Esophagus (tissue), 2 donors: Measurements from ENCODE around the gene ATP8B1. TPM values are rescaled to one million over a fixed set of nuclear protein-coding genes. Genes with fewer than 3 reads are reported as not detected.
"Not testable (repeated sequence)": the region's sequence is repeated elsewhere in the genome, so short reads cannot be mapped to it uniquely, and the experiment has no call there.

Experiments
- H3K27ac ChIP-seq, 2 donors: one replicate each; pipeline ENCODE4 v1.5.1; 2013; ENCODE audit warnings: low read depth in 2 of 2, mild to moderate bottlenecking in 2 of 2, inconsistent platforms in 1 of 2, low read length in 1 of 2, moderate library complexity in 1 of 2
- H3K27me3 ChIP-seq, 2 donors: one replicate each; pipeline ENCODE4 v1.6.1; 2013; ENCODE audit warnings: low read length in 2 of 2, control low read depth in 1 of 2, mild to moderate bottlenecking in 1 of 2; ENCODE audit not compliant: insufficient read depth in 2 of 2, control insufficient read depth in 1 of 2
- H3K36me3 ChIP-seq, 2 donors: one replicate each; pipeline ENCODE4 v1.6.1; 2013; ENCODE audit warnings: low read length in 1 of 2; ENCODE audit not compliant: control insufficient read depth in 2 of 2, insufficient read depth in 2 of 2
- H3K4me1 ChIP-seq, 2 donors: one replicate each; pipeline ENCODE4 v1.6.1; 2013; ENCODE audit warnings: low read length in 1 of 2; ENCODE audit not compliant: control insufficient read depth in 2 of 2, insufficient read depth in 2 of 2
- H3K4me3 ChIP-seq, 2 donors: one replicate each; pipeline ENCODE4 v1.5.1; 2013; ENCODE audit warnings: low read length in 2 of 2, mild to moderate bottlenecking in 2 of 2, low read depth in 1 of 2, moderate library complexity in 1 of 2
- H3K9me3 ChIP-seq, 2 donors: one replicate each; pipeline ENCODE4 v1.6.1; 2013; ENCODE audit warnings: mild to moderate bottlenecking in 2 of 2, low read depth in 1 of 2, low read length in 1 of 2, moderate library complexity in 1 of 2; ENCODE audit not compliant: control insufficient read depth in 2 of 2, insufficient read depth in 1 of 2
- WGBS, 2 donors: extraction: QIAGEN DNeasy Blood & Tissue Kit; methylation state at CpG; one replicate each; pipeline ENCODE4 v1.1.7; 2013; 5-methylcytosine and 5-hydroxymethylcytosine counted together
- polyA plus RNA-seq, 2 donors: library from polyadenylated mRNA; stranded (reverse); fragments of 200-250 nt; gene quantifications; one replicate each; pipeline ENCODE4 v1.2.3, GENCODE V29; 2013
- donor health status: healthy with polysubstance abuse.
- donor health status: Bipolar disorder and iron deficiency.

ATP8B1 gene
- polyA plus RNA-seq, 2 donors: 8.0 to 12.9 TPM

DNA sequence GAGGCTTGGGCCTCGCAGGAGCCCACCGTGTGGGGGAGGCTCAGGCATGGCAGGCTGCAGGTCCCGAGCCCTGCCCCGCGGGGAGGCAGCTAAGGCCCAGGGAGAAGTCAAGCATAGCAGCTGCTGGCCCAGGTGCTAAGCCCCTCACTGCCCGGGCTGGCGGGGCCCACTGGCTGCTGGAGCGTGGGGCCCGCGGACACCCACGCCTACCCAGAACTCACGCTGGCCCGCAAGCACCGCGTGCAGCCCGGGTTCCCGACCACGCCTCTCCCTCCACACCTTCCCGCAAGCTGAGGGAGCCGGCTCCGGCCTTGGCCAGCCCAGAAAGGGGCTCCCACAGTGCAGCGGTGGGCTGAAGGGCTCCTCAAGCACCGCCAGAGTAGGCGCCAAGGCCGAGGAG is 159.4 kb downstream of the ATP8B1 start:
- WGBS, 2 donors: 94 to 98% methylated on average over 19 to 25 of the region's 25 CpGs
- H3K4me1 ChIP-seq, H3K27me3 ChIP-seq, H3K36me3 ChIP-seq, H3K27ac ChIP-seq, H3K9me3 ChIP-seq, H3K4me3 ChIP-seq: not testable (repeated sequence)

DNA sequence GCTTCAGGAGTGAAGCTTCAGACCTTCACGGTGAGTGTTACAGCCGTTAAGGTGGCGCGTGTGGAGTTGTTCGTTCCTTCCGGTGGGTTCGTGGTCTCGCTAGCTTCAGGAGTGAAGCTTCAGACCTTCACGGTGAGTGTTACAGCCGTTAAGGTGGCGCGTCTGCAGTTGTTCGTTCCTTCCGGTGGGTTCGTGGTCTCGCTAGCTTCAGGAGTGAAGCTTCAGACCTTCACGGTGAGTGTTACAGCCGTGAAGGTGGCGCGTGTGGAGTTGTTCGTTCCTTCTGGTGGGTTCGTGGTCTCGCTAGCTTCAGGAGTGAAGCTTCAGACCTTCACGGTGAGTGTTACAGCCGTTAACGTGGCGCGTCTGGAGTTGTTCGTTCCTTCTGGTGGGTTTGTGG is 160.7 kb downstream of the ATP8B1 start:
- WGBS, 2 donors: 95 to 98% methylated on average over 20 of the region's 29 CpGs
- H3K36me3 ChIP-seq, H3K4me1 ChIP-seq, H3K4me3 ChIP-seq, H3K9me3 ChIP-seq, H3K27me3 ChIP-seq, H3K27ac ChIP-seq: not testable (repeated sequence)

DNA sequence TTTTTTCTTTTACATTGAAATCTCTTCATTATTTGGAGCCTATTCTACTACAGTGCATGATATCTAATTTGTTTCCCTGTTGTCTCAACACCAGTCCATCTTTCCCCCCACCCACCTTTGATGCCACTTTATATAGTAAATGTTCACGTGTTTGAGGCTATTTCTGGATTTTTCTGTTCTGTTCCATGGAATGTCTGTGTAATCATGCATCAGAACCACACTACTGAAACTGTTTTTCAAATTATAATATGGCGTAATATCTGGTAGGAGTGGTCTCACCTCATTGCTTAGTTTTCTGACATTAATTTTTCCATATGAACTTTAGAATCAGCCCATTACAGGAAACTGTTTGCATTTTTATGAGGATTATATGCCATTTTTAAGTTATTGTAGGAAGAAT is 162.4 kb downstream of the ATP8B1 start:
- no peak overlapping the region for H3K27ac ChIP-seq
- no peaks in the 10 kb centered on the region for H3K27me3 ChIP-seq
- WGBS, 2 donors: 76 to 85% methylated on average over 2 of the region's 2 CpGs
- no peak overlapping the region for H3K4me3 ChIP-seq
- no peaks in the 10 kb centered on the region for H3K36me3 ChIP-seq
- no peaks in the 10 kb centered on the region for H3K4me1 ChIP-seq
- H3K9me3 ChIP-seq: no peaks in the 10 kb centered on the region

DNA sequence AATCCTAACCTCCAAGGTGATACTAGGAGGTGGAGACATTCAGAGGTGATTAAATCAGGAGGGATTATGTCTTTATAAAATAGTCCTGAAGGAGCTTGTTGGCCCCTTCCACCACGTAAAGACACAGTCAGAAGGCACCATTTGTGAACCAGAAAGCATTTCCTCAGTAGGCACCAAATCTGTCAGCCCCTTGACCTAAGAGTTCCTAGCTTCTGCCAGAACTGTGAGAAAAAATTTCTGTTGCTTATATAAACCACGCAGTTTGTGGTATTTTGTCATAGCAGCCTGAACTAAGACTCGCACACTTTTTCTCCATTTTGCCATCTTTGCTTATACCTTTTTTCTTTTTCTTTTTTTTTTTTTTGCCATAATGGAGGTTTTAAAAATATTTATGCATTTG is 162.9 kb downstream of the ATP8B1 start:
- Histone ChIP-seq H3K4me1 (no peaks in the 10 kb centered on the region), H3K27me3 (no peaks in the 10 kb centered on the region), H3K27ac (no peak overlapping the region), H3K36me3 (no peaks in the 10 kb centered on the region), H3K9me3 (no peaks in the 10 kb centered on the region), H3K4me3 (no peak overlapping the region)
- 59 to 61% methylated on average over 3 of the region's 3 CpGs for WGBS, 2 donors

DNA sequence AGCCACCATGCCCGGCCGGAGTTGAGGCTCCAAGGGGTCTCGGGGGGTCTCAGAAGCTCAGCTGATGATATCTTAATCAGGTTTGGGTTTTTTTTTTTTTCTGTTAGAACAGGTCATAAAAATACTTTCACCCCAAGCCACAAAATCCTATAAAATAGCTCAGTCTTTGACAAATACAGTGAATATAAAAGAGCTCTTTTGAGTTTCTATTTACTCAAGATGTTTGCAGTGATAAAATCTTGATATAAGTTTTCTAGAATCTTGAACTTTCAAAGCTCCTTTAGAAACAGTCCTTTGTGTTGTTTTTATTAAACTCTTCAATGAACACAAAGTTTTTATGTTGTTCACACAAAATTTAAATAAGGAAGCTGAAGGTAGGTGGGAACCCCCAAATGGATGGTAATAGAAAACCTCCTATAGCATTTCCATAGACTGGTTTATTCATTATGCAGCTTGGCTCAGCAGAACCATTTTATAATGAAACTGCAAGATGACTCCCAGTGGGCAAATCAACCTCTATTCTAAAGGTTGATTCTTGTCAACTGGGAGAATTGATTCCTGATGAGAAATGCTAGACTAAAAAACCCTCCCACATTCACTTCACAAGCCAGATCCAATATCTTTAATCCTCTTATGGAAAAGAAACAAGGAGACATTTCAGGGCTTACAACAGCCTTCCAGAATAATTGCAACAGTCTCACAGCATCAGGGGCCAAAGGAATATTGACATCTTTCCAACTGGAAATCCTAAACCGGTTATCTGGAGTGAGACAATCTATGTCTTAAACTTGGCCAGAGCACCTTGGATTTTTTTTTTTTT is 167.9 kb downstream of the ATP8B1 start:
- 69 to 74% methylated on average over 4 of the region's 4 CpGs for WGBS, 2 donors
- Histone ChIP-seq H3K27ac (no peak overlapping the region), H3K9me3 (no peaks in the 10 kb centered on the region), H3K4me1 (no peaks in the 10 kb centered on the region), H3K4me3 (no peak overlapping the region), H3K36me3 (no peaks in the 10 kb centered on the region), H3K27me3 (no peaks in the 10 kb centered on the region)

DNA sequence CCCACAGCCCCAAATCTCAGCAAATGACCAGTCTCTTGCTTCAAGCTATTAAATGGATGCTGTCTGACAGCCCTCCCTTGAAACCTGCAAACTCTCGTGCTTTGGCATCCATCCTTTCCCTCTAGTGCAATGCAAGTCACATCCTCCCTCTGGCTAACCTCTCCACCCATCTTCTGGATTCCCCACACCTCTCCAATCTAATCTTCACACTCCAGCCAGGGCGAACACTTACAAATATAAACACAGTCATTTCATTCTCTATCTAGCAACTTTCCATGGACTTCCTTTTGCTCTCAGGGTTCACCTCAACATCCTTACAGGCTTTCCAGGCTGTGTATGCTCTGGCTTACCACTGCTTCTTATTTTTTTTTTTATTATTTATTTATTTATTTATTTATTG is 171.4 kb downstream of the ATP8B1 start:
- Histone ChIP-seq H3K27ac (no peak overlapping the region), H3K27me3 (no peaks in the 10 kb centered on the region), H3K4me1 (no peaks in the 10 kb centered on the region), H3K4me3 (no peak overlapping the region), H3K9me3 (no peaks in the 10 kb centered on the region), H3K36me3 (no peaks in the 10 kb centered on the region)
- 79% methylated on average over 2 of the region's 2 CpGs for WGBS, 2 donors

DNA sequence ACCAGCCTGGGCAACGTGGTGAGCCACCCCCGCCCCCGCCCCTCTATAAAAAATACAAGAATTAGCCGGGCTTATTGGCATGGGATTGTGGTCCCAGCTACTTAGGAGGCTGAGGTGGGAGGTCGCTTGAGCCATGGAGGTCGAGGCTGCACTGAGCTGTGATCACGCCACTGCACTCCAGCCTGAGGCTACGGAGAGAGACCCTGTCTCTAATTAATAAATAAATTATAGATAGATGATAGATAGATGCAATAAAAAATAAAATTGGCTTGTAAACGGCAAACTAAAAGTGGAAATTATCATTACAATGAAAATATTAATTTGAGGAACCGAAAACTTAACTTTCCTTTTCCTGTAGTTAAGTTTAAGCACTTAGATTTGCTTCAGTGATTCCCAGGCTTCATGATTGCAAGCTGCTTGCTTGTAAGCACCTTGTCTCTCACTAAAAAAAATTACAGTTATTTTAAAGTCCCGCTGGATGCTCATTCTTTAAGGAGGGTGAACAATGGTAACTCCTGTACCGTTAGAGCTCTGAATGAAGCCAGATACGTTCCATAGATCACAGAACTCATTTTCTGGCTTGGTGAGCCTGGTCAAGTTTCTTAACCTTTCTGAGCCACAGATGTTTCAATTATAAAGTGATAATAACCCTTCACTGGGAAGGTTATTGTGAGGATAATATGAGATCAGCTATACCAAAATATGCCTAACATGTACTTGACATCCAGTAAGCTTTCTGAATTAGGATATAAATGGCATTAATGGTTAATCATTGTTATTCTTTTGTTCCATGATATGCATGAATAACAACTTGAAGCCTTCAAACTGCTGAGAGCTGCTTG is 172.1 kb downstream of the ATP8B1 start:
- H3K27ac ChIP-seq: peak overlapping the region in 1 of 2 donors; percentile 80
- no peaks in the 10 kb centered on the region for H3K27me3 ChIP-seq
- H3K4me1 ChIP-seq: no peaks in the 10 kb centered on the region
- peak overlapping the region; percentile 61 to 65 for H3K4me3 ChIP-seq
- H3K36me3 ChIP-seq: no peaks in the 10 kb centered on the region
- H3K9me3 ChIP-seq: no peaks in the 10 kb centered on the region
- WGBS, 2 donors: 48 to 53% methylated on average over 13 of the region's 13 CpGs

DNA sequence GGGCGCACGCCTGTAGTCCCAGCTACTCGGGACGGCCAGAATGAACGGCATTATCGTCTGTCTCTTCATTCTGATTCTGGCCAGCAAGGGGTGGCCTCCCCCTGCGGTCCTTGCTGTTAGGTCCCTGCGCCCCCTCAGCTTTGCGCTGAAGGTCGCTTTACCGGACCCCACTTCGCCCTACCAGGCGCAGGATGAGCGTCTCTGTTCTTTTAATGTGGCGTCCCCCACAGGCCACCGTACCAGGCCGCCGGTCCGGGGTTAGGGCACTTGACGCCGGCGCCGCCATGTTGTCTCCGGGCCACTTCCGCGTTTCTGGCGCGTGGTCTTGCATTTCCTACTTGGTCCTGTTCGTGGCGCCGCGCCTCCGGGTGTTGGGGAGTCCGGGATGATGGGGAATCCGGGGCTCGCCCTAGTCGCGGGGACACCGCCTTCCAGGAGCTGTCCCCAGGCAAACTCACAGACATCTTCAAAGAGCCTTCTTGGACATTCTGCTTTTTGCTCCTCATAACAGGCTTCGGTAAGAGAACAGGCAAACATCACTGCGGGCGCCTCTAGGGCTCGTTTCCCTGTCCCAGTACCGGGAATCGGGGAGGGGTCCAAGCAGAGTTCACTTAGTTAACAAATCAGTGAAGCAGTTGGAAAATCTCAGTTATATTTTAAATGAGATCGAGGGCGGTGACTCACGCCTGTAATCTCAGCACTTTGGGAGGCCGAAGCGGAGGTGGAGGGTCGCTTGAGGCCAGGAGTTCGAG is 172.9 kb downstream of the ATP8B1 start:
- Histone ChIP-seq H3K4me3 (peak overlapping the region; percentile 61 to 65), H3K27ac (peak overlapping the region; percentile 80 to 89), H3K9me3 (no peaks in the 10 kb centered on the region), H3K27me3 (no peaks in the 10 kb centered on the region), H3K36me3 (no peaks in the 10 kb centered on the region), H3K4me1 (no peaks in the 10 kb centered on the region)
- 2% methylated on average over 52 of the region's 52 CpGs for WGBS, 2 donors

DNA sequence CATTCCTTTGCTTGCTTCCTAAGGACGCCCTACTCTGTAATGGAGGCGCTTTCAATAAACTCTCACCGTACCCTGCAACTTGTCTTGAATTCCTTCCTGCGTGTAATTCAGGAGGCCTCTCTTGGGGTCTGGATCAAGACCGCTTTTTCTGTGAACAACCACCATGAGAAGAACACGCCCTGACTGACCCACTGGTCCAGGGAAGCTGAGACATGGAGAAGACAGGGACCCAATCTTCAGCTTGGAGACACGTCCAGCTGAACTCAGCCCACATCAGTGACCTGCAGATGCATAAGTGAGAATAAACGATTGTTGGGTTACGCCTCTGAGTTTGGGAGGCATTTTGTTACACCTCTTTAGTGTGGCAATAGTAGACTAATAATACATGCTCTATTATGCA is 173.7 kb downstream of the ATP8B1 start:
- Histone ChIP-seq H3K27me3 (no peaks in the 10 kb centered on the region), H3K27ac (no peak overlapping the region), H3K36me3 (no peaks in the 10 kb centered on the region), H3K4me3 (peak overlapping the region in 1 of 2 donors; percentile 65), H3K9me3 (no peaks in the 10 kb centered on the region), H3K4me1 (no peaks in the 10 kb centered on the region)
- 96 to 97% methylated on average over 9 of the region's 9 CpGs for WGBS, 2 donors
